ENCODE results near the gene CBLN4. TPM values are rescaled to one million over a fixed set of nuclear protein-coding genes. Genes with fewer than 3 reads are reported as not detected.

CBLN4 gene
- not detected for total RNA-seq
- long read RNA-seq = 0 reads

GRCh38 chr20:56005389-56005715, at the start of gene CBLN4:
Gene CBLN4, minus strand, starts transcription at chr20:56005519. Its CDS starts 1,348 bp downstream, at chr20:56004171.
- intact Hi-C loops (cut with DNase I) = no loop called here
- ATAC-seq (ENCODE audit: poor library complexity) (no peak), DNase-seq (no peak)

GRCh38 chr20:56043227-56043626, 37.9 kb upstream of the CBLN4 start:
- intact Hi-C loops (cut with DNase I) = no loop called here
- DNase-seq (no peak), ATAC-seq (ENCODE audit: poor library complexity) (no peak)

- intact Hi-C loops (cut with DNase I) = no loop called here
- no peak for ATAC-seq (ENCODE audit: poor library complexity)
- DNase-seq = no peak
Observed at GRCh38 chr20:56032251-56032650, 26.9 kb upstream of the CBLN4 start.

GRCh38 chr20:56018716-56019115, 13.4 kb upstream of the CBLN4 start:
- ATAC-seq (ENCODE audit: poor library complexity) (no peak), DNase-seq (no peak)
- intact Hi-C loops (cut with DNase I) = no loop called here

GRCh38 chr20:56018194-56018593, 12.9 kb upstream of the CBLN4 start:
- ATAC-seq (ENCODE audit: poor library complexity) = no peak
- no peak for DNase-seq
- intact Hi-C loops (cut with DNase I) = no loop called here

GRCh38 chr20:56017560-56017959, 12.2 kb upstream of the CBLN4 start:
- intact Hi-C loops (cut with DNase I) = no loop called here
- no peak for DNase-seq
- no peak for ATAC-seq (ENCODE audit: poor library complexity)

- ATAC-seq (ENCODE audit: poor library complexity) = no peak
- intact Hi-C loops (cut with DNase I) = no loop called here
Observed at GRCh38 chr20:56014998-56015397, 9.7 kb upstream of the CBLN4 start.

GRCh38 chr20:56014151-56014550, 8.8 kb upstream of the CBLN4 start:
- DNase-seq (no peak), ATAC-seq (ENCODE audit: poor library complexity) (no peak)
- intact Hi-C loops (cut with DNase I) = no loop called here

More at GRCh38 chr20:56014998-56015397, 9.7 kb upstream of the CBLN4 start:
- no peak for DNase-seq

- ATAC-seq (ENCODE audit: poor library complexity) (no peak), DNase-seq (no peak)
- intact Hi-C loops (cut with DNase I) = no loop called here
Observed at GRCh38 chr20:56004611-56005388, 519 bp downstream of the CBLN4 start.

GRCh38 chr20:56004007-56004406, 1.3 kb downstream of the CBLN4 start:
- intact Hi-C loops (cut with DNase I) = no loop called here
- DNase-seq (no peak), ATAC-seq (ENCODE audit: poor library complexity) (no peak)

- intact Hi-C loops (cut with DNase I) = no loop called here
- ATAC-seq (ENCODE audit: poor library complexity) (no peak), DNase-seq (no peak)
Observed at GRCh38 chr20:56002908-56003800, 2.2 kb downstream of the CBLN4 start.

- intact Hi-C loops (cut with DNase I) = no loop called here
- DNase-seq (no peak), ATAC-seq (ENCODE audit: poor library complexity) (no peak)
Observed at GRCh38 chr20:56001890-56002289, 3.4 kb downstream of the CBLN4 start.

- intact Hi-C loops (cut with DNase I) = no loop called here
- DNase-seq (no peak), ATAC-seq (ENCODE audit: poor library complexity) (no peak)
Observed at GRCh38 chr20:56001106-56001785, 4.1 kb downstream of the CBLN4 start.

GRCh38 chr20:55978550-55978949, 26.8 kb downstream of the CBLN4 start:
- DNase-seq (no peak), ATAC-seq (ENCODE audit: poor library complexity) (no peak)
- intact Hi-C loops (cut with DNase I) = no loop called here

- intact Hi-C loops (cut with DNase I) = no loop called here
- DNase-seq (no peak), ATAC-seq (ENCODE audit: poor library complexity) (no peak)
Observed at GRCh38 chr20:55977690-55978459, 27.4 kb downstream of the CBLN4 start.

GRCh38 chr20:55974491-55975202, 30.7 kb downstream of the CBLN4 start:
- no peak for ATAC-seq (ENCODE audit: poor library complexity)
- DNase-seq = no peak
- intact Hi-C loops (cut with DNase I) = no loop called here

GRCh38 chr20:55964790-55965189, 40.5 kb downstream of the CBLN4 start:
- intact Hi-C loops (cut with DNase I) = no loop called here
- ATAC-seq (ENCODE audit: poor library complexity) (no peak), DNase-seq (no peak)
